NOMO-1 treated with DMSO at 0.1 percent for 48 hours (cell line): ENCODE data around the gene AKAIN1.

ENCODE experiments used
- DNase-seq: peaks from one replicate; lab custom pipeline; 2025; ENCODE audit not compliant: unreplicated experiment; lab: John Stamatoyannopoulos, UW

AKAIN1 gene

DNA sequence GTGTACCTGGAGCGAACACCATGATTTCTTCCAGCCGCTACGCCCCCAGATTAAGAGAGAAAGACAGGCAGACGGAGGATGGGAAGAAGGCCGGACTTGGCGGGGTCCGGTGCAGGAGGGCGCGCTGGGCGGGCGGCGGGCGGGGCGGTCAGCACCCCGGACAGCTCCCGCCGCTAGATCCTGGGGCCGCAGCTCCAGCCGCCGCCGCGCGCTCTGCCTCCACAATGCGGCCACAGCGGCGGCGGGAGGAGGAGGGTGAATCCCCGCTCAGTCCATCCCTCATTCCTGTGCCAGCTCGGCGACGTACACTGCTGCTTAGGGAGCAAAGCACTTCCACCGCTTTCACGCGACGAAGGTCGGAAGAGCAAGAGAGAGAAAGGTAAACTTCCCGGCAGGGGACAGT, at the start of gene AKAIN1:
Gene AKAIN1 (minus strand): TSS at position 226 of the 403 bp plus-strand sequence. CDS start 204 bp downstream, at position 22.
- DNase-seq: no peak

GRCh38 chr18:5244941-5245340, 47.9 kb upstream of the AKAIN1 start:
- no peak for DNase-seq

DNA sequence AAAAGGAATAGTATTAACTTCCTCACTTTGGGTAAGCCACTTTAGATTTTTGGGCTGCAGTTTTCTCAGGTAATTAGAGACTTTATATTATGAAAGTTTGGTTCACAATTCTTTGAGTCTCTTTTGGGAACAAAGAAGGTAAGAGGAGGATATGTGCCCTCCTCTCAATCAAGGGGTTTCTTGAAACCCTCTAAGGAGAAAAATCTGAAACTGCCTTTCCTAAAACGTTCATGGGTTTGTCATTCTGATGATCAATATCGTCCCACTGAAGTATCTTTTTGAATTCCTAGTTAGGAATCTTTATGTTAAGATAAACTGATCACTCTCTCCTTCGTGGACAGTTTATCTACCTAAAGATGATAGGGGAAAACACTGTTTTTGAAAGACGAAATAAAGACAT, 42.4 kb upstream of the AKAIN1 start:
- no peak for DNase-seq

DNA sequence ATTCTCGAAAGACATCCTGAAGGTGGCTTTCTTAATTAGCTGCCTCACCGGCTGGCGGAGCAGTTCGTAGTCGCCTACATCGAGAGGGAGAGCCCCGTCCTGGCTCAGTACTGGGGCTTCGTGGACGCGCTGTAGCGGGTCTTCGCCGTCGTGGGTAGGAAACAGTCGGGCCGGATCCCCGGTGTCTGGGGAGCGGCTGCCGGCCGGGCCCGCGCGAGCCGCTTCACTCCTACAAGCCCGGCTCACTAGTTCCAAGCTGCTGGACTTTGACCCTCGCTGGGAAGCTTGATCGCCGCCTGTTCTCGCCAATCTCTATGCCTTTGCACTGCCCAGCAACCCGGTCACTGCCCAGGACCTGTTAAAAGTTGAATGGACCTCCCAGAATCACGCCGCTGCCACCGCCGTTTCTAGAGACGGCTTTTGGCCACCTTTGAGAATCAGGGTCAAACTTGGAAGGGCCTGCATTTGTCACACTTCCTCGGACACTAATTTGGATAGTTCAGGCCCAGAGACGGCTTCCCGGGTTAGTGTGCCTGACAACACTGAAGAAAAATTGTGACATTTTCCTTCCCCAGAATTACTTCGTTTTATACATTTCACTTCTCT, 41.4 kb upstream of the AKAIN1 start:
- DNase-seq: peak; percentile 20

DNA sequence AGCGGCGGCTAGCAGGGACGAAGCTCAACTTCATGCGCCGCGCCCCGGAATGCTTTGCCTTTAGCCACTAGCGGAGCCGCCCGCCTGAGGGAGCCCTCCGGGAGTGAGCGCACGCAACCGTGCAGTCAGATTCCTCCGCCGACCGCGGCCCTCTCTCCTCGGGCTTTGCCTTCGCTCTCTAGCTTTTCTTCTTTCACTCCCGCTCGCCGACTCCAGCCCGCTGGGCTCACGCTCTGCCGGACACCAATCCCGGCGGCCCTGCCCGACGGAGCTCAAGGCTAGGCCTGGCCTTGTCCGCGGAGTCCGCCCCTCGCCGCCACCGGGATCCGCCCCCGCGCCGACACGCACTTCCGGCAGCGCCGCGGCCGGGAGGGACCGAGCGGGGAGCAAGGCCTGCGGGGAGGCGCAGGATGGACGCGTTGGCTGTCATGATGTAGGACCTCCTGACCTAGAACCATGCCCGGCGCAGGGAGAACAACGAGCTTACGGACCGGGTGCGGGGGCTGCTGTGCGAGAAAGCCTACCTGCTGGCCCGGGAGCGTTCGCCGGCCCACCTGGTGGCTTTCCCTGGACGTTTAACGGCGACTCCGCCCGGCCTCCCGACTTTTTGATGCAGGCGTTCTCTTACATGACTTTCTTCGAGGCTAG, 40.8 kb upstream of the AKAIN1 start:
- peak; percentile 87 for DNase-seq

- DNase-seq: peak; percentile 64
Measured at GRCh38 chr18:5237083-5237722, 40.1 kb upstream of the AKAIN1 start.

GRCh38 chr18:5214583-5215351, 17.7 kb upstream of the AKAIN1 start:
- no peak for DNase-seq

- no peak for DNase-seq
Measured at GRCh38 chr18:5207471-5208150, 10.6 kb upstream of the AKAIN1 start.

- DNase-seq: no peak
Measured at GRCh38 chr18:5198311-5198710, 1.3 kb upstream of the AKAIN1 start.

- no peak for DNase-seq
Measured at GRCh38 chr18:5197461-5197860, 404 bp upstream of the AKAIN1 start.

GRCh38 chr18:5196253-5197031, 615 bp downstream of the AKAIN1 start:
- no peak for DNase-seq

GRCh38 chr18:5195656-5196055, 1.4 kb downstream of the AKAIN1 start:
- no peak for DNase-seq

- no peak for DNase-seq
Measured at GRCh38 chr18:5180254-5180653, 16.8 kb downstream of the AKAIN1 start.

- DNase-seq: no peak
Measured at GRCh38 chr18:5178519-5178918, 18.5 kb downstream of the AKAIN1 start.

- DNase-seq: peak; percentile 68
Measured at GRCh38 chr18:5175378-5175777, 21.7 kb downstream of the AKAIN1 start.

DNA sequence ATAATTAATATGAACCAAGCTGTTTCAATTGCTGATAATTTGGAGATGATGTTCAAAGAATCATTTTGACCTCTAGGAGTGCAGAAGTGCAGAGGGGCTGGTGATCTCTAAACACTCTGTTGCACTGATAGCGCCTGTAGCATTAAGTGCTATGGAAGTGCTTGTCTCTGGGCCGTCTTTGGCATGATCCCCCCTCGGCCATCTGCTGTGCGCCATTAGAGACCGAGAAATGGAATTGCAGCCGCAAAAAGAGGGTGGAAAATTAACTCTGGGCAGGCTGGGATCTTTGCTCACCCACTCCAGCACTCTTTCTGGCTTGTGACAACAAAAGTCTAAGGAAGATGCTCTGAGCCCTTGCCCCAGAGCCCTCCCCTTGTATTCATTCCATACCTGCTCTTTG, 23.4 kb downstream of the AKAIN1 start:
- DNase-seq: no peak

DNA sequence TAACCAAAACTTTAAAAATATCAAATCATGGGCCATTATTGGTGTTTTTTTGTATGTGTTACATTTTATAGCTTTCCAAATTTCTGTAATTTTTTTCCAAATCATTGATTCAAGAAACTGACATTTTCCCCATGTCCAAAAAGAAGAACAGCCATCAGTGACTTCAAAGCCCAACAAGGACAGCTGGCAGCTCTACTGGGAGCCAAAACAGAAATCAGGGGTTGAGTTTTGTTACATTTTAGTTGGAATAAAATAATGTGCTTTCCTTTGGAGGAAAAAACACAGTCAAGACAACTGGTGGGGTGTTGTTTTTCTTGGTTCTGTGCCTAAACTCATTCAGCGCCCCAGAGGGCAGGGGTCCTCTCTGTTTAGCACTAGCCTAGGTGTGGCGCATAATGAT, 23.8 kb downstream of the AKAIN1 start:
- no peak for DNase-seq

DNA sequence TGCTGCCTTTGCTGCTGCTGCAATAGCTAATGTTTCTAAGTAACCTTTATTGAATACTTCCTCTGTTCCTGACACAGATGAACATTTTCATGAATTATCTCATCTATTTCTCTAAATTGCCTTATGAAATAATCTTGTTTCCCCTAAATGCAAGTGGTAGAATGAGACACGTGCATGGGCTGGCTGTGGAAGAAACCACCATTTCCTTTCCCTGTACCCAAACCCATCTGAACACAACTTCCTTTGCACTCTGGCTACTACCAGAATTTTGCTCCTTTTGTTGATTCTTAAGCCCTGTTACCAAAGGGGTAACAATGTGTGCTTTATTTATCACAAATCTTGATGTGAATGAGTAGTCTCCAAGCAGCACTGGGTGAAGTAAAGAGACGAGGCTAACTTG, 29.2 kb downstream of the AKAIN1 start:
- no peak for DNase-seq

DNA sequence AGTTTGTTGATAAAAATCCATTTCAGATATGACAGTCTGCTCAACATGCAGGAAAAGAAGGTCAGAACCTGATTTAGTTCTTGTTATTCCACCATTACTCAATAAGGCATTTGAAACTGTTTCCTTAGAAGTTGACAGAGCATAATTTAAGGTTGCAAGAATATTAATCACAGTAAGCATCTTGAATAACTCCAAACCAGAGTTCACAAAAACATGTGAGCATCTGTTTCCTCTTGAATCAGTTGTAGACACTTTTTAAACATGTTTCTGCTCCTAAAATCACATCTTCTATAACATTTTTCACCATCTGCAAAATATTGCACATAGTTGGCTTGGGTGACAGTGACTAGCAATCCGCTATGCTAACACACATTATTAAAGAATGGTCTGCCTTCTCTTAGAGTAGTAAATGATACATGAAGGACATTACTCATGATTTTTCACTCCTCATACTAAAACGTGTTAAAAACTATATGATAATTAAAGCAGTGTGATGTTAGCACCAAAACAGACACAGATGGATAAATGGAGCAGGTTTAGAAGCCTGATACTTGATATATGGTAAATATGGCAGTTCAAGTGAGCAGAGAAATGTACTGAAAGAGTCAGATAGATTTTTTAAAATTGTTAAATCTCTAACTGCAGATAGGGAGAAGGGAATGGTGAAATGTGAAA, 30.3 kb downstream of the AKAIN1 start:
- no peak for DNase-seq

- no peak for DNase-seq
Measured at GRCh38 chr18:5164903-5165302, 32.2 kb downstream of the AKAIN1 start.
